Esophagus muscularis mucosa (tissue), 3 donors: Measurements from ENCODE around the gene EDEM3.

ENCODE experiments used
- CTCF ChIP-seq, 3 experiments: fragments of 200-600 bp in 2 of 3; fragments of 450-650 bp in 1 of 3; sonication (generic) in 2 of 3; IDR thresholded peaks; one replicate each; pipeline ENCODE4 v1.5.1; 2017 to 2019; ENCODE audit warnings: antibody characterized with exemption in 3 of 3, mild to moderate bottlenecking in 2 of 3, moderate library complexity in 1 of 3
- POLR2A ChIP-seq: fragments of 450-650 bp; IDR thresholded peaks from one replicate; pipeline ENCODE4 v1.6.1; 2017; ENCODE audit warnings: antibody characterized with exemption, moderate library complexity, mild to moderate bottlenecking, low read depth
- POLR2AphosphoS5 ChIP-seq, 2 donors: sonication (generic); formaldehyde crosslinking; IDR thresholded peaks; one replicate each; pipeline ENCODE4 v1.6.1; 2017; ENCODE audit warnings: antibody characterized with exemption in 2 of 2

GRCh38 chr1:184643661-184644060 lies 111.0 kb downstream of the EDEM3 start:
- no peak for TF ChIP-seq CTCF (IDR thresholded peaks at IDR 0.05)
- TF ChIP-seq POLR2AphosphoS5 (IDR thresholded peaks at IDR 0.05), result no peak
- no peak for TF ChIP-seq POLR2A
